Measurements from ENCODE around the gene TATDN2. TPM values are rescaled to one million over a fixed set of nuclear protein-coding genes. Genes with fewer than 3 reads are reported as not detected.
"Not testable (repeated sequence)": the region's sequence is repeated elsewhere in the genome, so short reads cannot be mapped to it uniquely, and the experiment has no call there.

Gene TATDN2
- total RNA-seq, 2 donors from 2014 or later = 56.7 to 71.7 TPM

- H3K27ac Mint-ChIP-seq = peak overlapping the region; percentile 87
- H3K9me3 Mint-ChIP-seq = no peaks in the 10 kb centered on the region
- H3K4me3 Mint-ChIP-seq = peak overlapping the region; percentile 65
- peaks cover 35% of the 10 kb centered on the region for H3K4me1 Mint-ChIP-seq
- peak; percentile 67 for ATAC-seq (replicated peaks)
- peaks cover 83% of the 10 kb centered on the region for H3K36me3 Mint-ChIP-seq (ENCODE audit: low read depth)
- H3K27me3 Mint-ChIP-seq = no peaks in the 10 kb centered on the region
These were observed 37.2 kb downstream of the TATDN2 start for GRCh38 chr3:10285272-10286132.

GRCh38 chr3:10286133-10286524 is 37.9 kb downstream of the TATDN2 start:
- H3K9me3 Mint-ChIP-seq = no peaks in the 10 kb centered on the region
- H3K27ac Mint-ChIP-seq = no peak overlapping the region
- no peak for ATAC-seq (replicated peaks)
- H3K36me3 Mint-ChIP-seq (ENCODE audit: low read depth) = peaks cover 77% of the 10 kb centered on the region
- H3K27me3 Mint-ChIP-seq = no peaks in the 10 kb centered on the region
- H3K4me1 Mint-ChIP-seq = peaks cover 35% of the 10 kb centered on the region
- H3K4me3 Mint-ChIP-seq = peak overlapping the region; percentile 65

GRCh38 chr3:10286596-10287295 is 38.5 kb downstream of the TATDN2 start:
- Mint-ChIP-seq H3K27me3 (no peaks in the 10 kb centered on the region), H3K4me1 (peaks cover 35% of the 10 kb centered on the region), H3K4me3 (no peak overlapping the region), H3K36me3 (ENCODE audit: low read depth) (peaks cover 77% of the 10 kb centered on the region), H3K27ac (peak overlapping the region; percentile 74), H3K9me3 (no peaks in the 10 kb centered on the region)
- ATAC-seq (replicated peaks) = peak; percentile 26

GRCh38 chr3:10287936-10288574 is 39.8 kb downstream of the TATDN2 start:
- Mint-ChIP-seq H3K4me3 (no peak overlapping the region), H3K36me3 (ENCODE audit: low read depth) (peaks cover 77% of the 10 kb centered on the region), H3K27ac (no peak overlapping the region), H3K9me3 (no peaks in the 10 kb centered on the region), H3K27me3 (no peaks in the 10 kb centered on the region), H3K4me1 (peaks cover 28% of the 10 kb centered on the region)
- no peak for ATAC-seq (replicated peaks)

GRCh38 chr3:10288575-10288960 is 40.3 kb downstream of the TATDN2 start:
- Mint-ChIP-seq H3K4me3 (no peak overlapping the region), H3K27me3 (no peaks in the 10 kb centered on the region), H3K9me3 (no peaks in the 10 kb centered on the region), H3K36me3 (ENCODE audit: low read depth) (peaks cover 77% of the 10 kb centered on the region), H3K4me1 (peaks cover 24% of the 10 kb centered on the region), H3K27ac (no peak overlapping the region)
- ATAC-seq (replicated peaks) = no peak

- Mint-ChIP-seq H3K4me1 (peaks cover 20% of the 10 kb centered on the region), H3K36me3 (ENCODE audit: low read depth) (peaks cover 78% of the 10 kb centered on the region), H3K27ac (no peak overlapping the region), H3K9me3 (no peaks in the 10 kb centered on the region), H3K27me3 (no peaks in the 10 kb centered on the region), H3K4me3 (no peak overlapping the region)
- no peak for ATAC-seq (replicated peaks)
These were observed 40.8 kb downstream of the TATDN2 start for GRCh38 chr3:10289077-10289476.

GRCh38 chr3:10289787-10290355 is 41.6 kb downstream of the TATDN2 start:
- H3K27ac Mint-ChIP-seq = no peak overlapping the region
- H3K4me1 Mint-ChIP-seq = peaks cover 15% of the 10 kb centered on the region
- H3K27me3 Mint-ChIP-seq = no peaks in the 10 kb centered on the region
- H3K9me3 Mint-ChIP-seq = no peaks in the 10 kb centered on the region
- H3K36me3 Mint-ChIP-seq (ENCODE audit: low read depth) = peaks cover 86% of the 10 kb centered on the region
- H3K4me3 Mint-ChIP-seq = no peak overlapping the region
- no peak for ATAC-seq (replicated peaks)

GRCh38 chr3:10290481-10291176 is 42.4 kb downstream of the TATDN2 start:
- Mint-ChIP-seq H3K9me3 (no peaks in the 10 kb centered on the region), H3K27me3 (no peaks in the 10 kb centered on the region), H3K4me3 (no peak overlapping the region), H3K27ac (peak overlapping the region; percentile 73), H3K36me3 (ENCODE audit: low read depth) (peaks cover 88% of the 10 kb centered on the region), H3K4me1 (peaks cover 8% of the 10 kb centered on the region)
- no peak for ATAC-seq (replicated peaks)

- H3K27ac Mint-ChIP-seq = peak overlapping the region; percentile 73
- peaks cover 88% of the 10 kb centered on the region for H3K36me3 Mint-ChIP-seq (ENCODE audit: low read depth)
These were observed 43.4 kb downstream of the TATDN2 start for GRCh38 chr3:10291641-10292040.

GRCh38 chr3:10292505-10293419 is 44.5 kb downstream of the TATDN2 start, which contains the start of gene GHRL:
Gene GHRL, minus strand, starts transcription at chr3:10292947. Its CDS starts 2,767 bp downstream, at chr3:10290180.
- ATAC-seq (replicated peaks) = peak; percentile 21
- Mint-ChIP-seq H3K4me1 (peaks cover 4% of the 10 kb centered on the region), H3K36me3 (ENCODE audit: low read depth) (peaks cover 84% of the 10 kb centered on the region), H3K27me3 (no peaks in the 10 kb centered on the region), H3K9me3 (no peaks in the 10 kb centered on the region), H3K4me3 (peak within 1 kb of the TSS; percentile 28), H3K27ac (peak within 1 kb of the TSS; percentile 83)

More at GRCh38 chr3:10291641-10292040, 43.4 kb downstream of the TATDN2 start:
- H3K9me3 Mint-ChIP-seq = no peaks in the 10 kb centered on the region
- ATAC-seq (replicated peaks) = no peak
- H3K4me1 Mint-ChIP-seq = peaks cover 4% of the 10 kb centered on the region
- H3K4me3 Mint-ChIP-seq = no peak overlapping the region
- H3K27me3 Mint-ChIP-seq = no peaks in the 10 kb centered on the region

- Mint-ChIP-seq H3K4me1 (peaks cover 7% of the 10 kb centered on the region), H3K9me3 (no peaks in the 10 kb centered on the region), H3K4me3 (no peak overlapping the region), H3K27me3 (no peaks in the 10 kb centered on the region), H3K36me3 (ENCODE audit: low read depth) (peaks cover 77% of the 10 kb centered on the region), H3K27ac (peak overlapping the region; percentile 83)
- no peak for ATAC-seq (replicated peaks)
These were observed 45.8 kb downstream of the TATDN2 start for GRCh38 chr3:10294030-10294586.

GRCh38 chr3:10298064-10298463 is 49.8 kb downstream of the TATDN2 start:
- H3K27me3 Mint-ChIP-seq; H3K27ac Mint-ChIP-seq; H3K4me3 Mint-ChIP-seq; H3K9me3 Mint-ChIP-seq; ATAC-seq (replicated peaks): not testable (repeated sequence)
- Mint-ChIP-seq H3K36me3 (ENCODE audit: low read depth) (peaks cover 89% of the 10 kb centered on the region), H3K4me1 (peaks cover 15% of the 10 kb centered on the region)

GRCh38 chr3:10299175-10299574 is 50.9 kb downstream of the TATDN2 start:
- ATAC-seq (replicated peaks) = no peak
- H3K27ac Mint-ChIP-seq = peak overlapping the region; percentile 83
- no peaks in the 10 kb centered on the region for H3K9me3 Mint-ChIP-seq
- no peak overlapping the region for H3K4me3 Mint-ChIP-seq
- peaks cover 89% of the 10 kb centered on the region for H3K36me3 Mint-ChIP-seq (ENCODE audit: low read depth)
- peaks cover 13% of the 10 kb centered on the region for H3K4me1 Mint-ChIP-seq
- no peaks in the 10 kb centered on the region for H3K27me3 Mint-ChIP-seq
